MCF 10A (cell line): ENCODE measurements around the gene HPS4. TPM values are rescaled to one million over a fixed set of nuclear protein-coding genes. Genes with fewer than 3 reads are reported as not detected.

Experiments
- BruUV-seq: library from RNA; stranded (reverse); fragments of 400-500 nt; replicated peaks from 2 replicates; lab custom pipeline; 2021; lab: Mats Ljungman, UMichigan
- CTCF ChIA-PET: fragments of 300-600 bp; sonication (Branson Sonifier 250); formaldehyde crosslinking; extraction: SDS; loops from one replicate; lab custom pipeline; 2021; ENCODE audit warnings: antibody characterized with exemption, inconsistent platforms; lab: Yijun Ruan, JAX
- POLR2A ChIA-PET: fragments of 300-600, 350-650 bp; sonication (Branson Sonifier 250); formaldehyde crosslinking; extraction: SDS; loops from one replicate; lab custom pipeline; 2020; ENCODE audit warnings: antibody characterized with exemption, inconsistent platforms; lab: Yijun Ruan, JAX
- DNase-seq: peaks from one replicate; pipeline ENCODE4 v3.0.0-alpha.2; 2018; ENCODE audit not compliant: unreplicated experiment
- H3K27ac Mint-ChIP-seq: one replicate; pipeline ENCODE4 v1.8.0; 2022; ENCODE audit warnings: mild to moderate bottlenecking, low read depth, mixed read lengths; ENCODE audit not compliant: unreplicated experiment
- H3K27me3 Mint-ChIP-seq: one replicate; pipeline ENCODE4 v1.8.0; 2022; ENCODE audit warnings: mixed read lengths; ENCODE audit not compliant: insufficient read depth, unreplicated experiment
- H3K36me3 Mint-ChIP-seq: one replicate; pipeline ENCODE4 v1.8.0; 2022; ENCODE audit warnings: mild to moderate bottlenecking, moderate library complexity, mixed read lengths; ENCODE audit not compliant: insufficient read depth, unreplicated experiment
- H3K4me1 Mint-ChIP-seq: one replicate; pipeline ENCODE4 v1.8.0; 2022; ENCODE audit warnings: mixed read lengths; ENCODE audit not compliant: insufficient read depth, unreplicated experiment
- H3K4me3 Mint-ChIP-seq: one replicate; pipeline ENCODE4 v1.8.0; 2022; ENCODE audit warnings: mild to moderate bottlenecking, moderate library complexity, mixed read lengths; ENCODE audit not compliant: unreplicated experiment
- H3K9me3 Mint-ChIP-seq: one replicate; pipeline ENCODE4 v1.8.0; 2022; ENCODE audit warnings: mixed read lengths; ENCODE audit not compliant: unreplicated experiment
- CTCF ChIP-seq: fragments of 200-600 bp; IDR thresholded peaks from one replicate; pipeline ENCODE4 v1.8.0; 2022; ENCODE audit warnings: antibody characterized with exemption, mild to moderate bottlenecking; ENCODE audit not compliant: unreplicated experiment
- intact Hi-C: fragments of 100-400 bp; cut with micrococcal nuclease; formaldehyde crosslinking; loops from 2 replicates; pipeline ENCODE4 v1.14.1; 2022
- total RNA-seq: library from RNA; stranded (reverse); gene quantifications from 2 replicates; pipeline ENCODE4 v1.2.3, GENCODE V29; 2022

HPS4 gene
- total RNA-seq, 1 experiment from 2014 or later = 35.6 TPM

GRCh38 chr22:26494506-26494905 lies 10.9 kb upstream of the HPS4 start:
- peaks cover 9% of the 10 kb centered on the region for H3K4me1 Mint-ChIP-seq
- no peaks in the 10 kb centered on the region for H3K27me3 Mint-ChIP-seq
- H3K4me3 Mint-ChIP-seq = no peak overlapping the region
- ChIA-PET CTCF (interaction anchor here (0.6 to 1.8 kb wide), 4 partner anchors 8 to 147 kb away, joined by 3 to 9 read pairs (median 4); no protein-coding TSS in a partner anchor), POLR2A (interaction anchor here (1.4 to 4.8 kb wide), 4 partner anchors 10 to 18 kb away, joined by 4 to 61 read pairs (median 6); partner anchors contain the start of genes HPS4, SRRD and TFIP11)
- DNase-seq = no peak
- H3K36me3 Mint-ChIP-seq = peaks cover 96% of the 10 kb centered on the region
- H3K9me3 Mint-ChIP-seq = no peaks in the 10 kb centered on the region
- no peak overlapping the region for H3K27ac Mint-ChIP-seq
- TF ChIP-seq CTCF = no peak
- intact Hi-C loops = no loop called here
- BruUV-seq = no TSS peak

GRCh38 chr22:26492220-26492619 lies 8.6 kb upstream of the HPS4 start:
- CTCF ChIA-PET = interaction anchor here (0.5 to 1.6 kb wide), 4 partner anchors 8 to 14 kb away, joined by 3 to 13 read pairs (median 4); partner anchors contain the start of genes HPS4 and SRRD
- peak overlapping the region; percentile 67 for H3K27ac Mint-ChIP-seq
- no TSS peak for BruUV-seq
- intact Hi-C loops = no loop called here
- peaks cover 92% of the 10 kb centered on the region for H3K36me3 Mint-ChIP-seq
- no peaks in the 10 kb centered on the region for H3K9me3 Mint-ChIP-seq
- TF ChIP-seq CTCF = no peak
- no peak overlapping the region for H3K4me3 Mint-ChIP-seq
- no peak for DNase-seq
- POLR2A ChIA-PET = interaction anchor here (1.2 to 4.8 kb wide), 3 partner anchors 9 to 93 kb away, joined by 4 to 61 read pairs (median 9); partner anchors contain the start of genes HPS4, SRRD and TFIP11
- H3K27me3 Mint-ChIP-seq = no peaks in the 10 kb centered on the region
- H3K4me1 Mint-ChIP-seq = peaks cover 9% of the 10 kb centered on the region

- CTCF ChIA-PET = interaction anchor here (0.6 kb wide), 1 partner anchor 62 kb away, joined by 3 read pairs; no protein-coding TSS in a partner anchor
- intact Hi-C loops = no loop called here
- POLR2A ChIA-PET = no interaction called here
- Mint-ChIP-seq H3K4me1 (peaks cover 25% of the 10 kb centered on the region), H3K36me3 (peaks cover 69% of the 10 kb centered on the region), H3K9me3 (no peaks in the 10 kb centered on the region), H3K27me3 (no peaks in the 10 kb centered on the region), H3K4me3 (no peak overlapping the region), H3K27ac (no peak overlapping the region)
- TF ChIP-seq CTCF = no peak
- BruUV-seq = no TSS peak
- DNase-seq = no peak
These were observed 6.0 kb upstream of the HPS4 start for GRCh38 chr22:26489447-26490036.

- Mint-ChIP-seq H3K4me1 (peaks cover 17% of the 10 kb centered on the region), H3K4me3 (no peak overlapping the region), H3K36me3 (peaks cover 58% of the 10 kb centered on the region), H3K27ac (peak overlapping the region; percentile 35), H3K27me3 (no peaks in the 10 kb centered on the region), H3K9me3 (no peaks in the 10 kb centered on the region)
- DNase-seq = no peak
- ChIA-PET CTCF (no interaction called here), POLR2A (no interaction called here)
- intact Hi-C loops = no loop called here
- no peak for TF ChIP-seq CTCF
- BruUV-seq = no TSS peak
These were observed 4.4 kb upstream of the HPS4 start for GRCh38 chr22:26487996-26488395.
